Smooth muscle cell of the brain vasculature (primary cell): ENCODE measurements around the gene SEPTIN5.
"Not testable (repeated sequence)": the region's sequence is repeated elsewhere in the genome, so short reads cannot be mapped to it uniquely, and the experiment has no call there.

Source experiments
- DNase-seq: peaks from one replicate; pipeline ENCODE4 v3.0.0-alpha.2; 2012; ENCODE audit warnings: low read depth, low spot score

SEPTIN5 gene

GRCh38 chr22:19714312-19715187 lies at the start of gene SEPTIN5:
TSS of gene SEPTIN5 (plus strand) at chr22:19714503. CDS start at chr22:19714589, 86 bp downstream.
- DNase-seq, result no peak

GRCh38 chr22:19664951-19665783 lies 49.1 kb upstream of the SEPTIN5 start:
- DNase-seq, result no peak

GRCh38 chr22:19665784-19666672 lies 48.3 kb upstream of the SEPTIN5 start:
- no peak for DNase-seq

GRCh38 chr22:19666673-19667593 lies 47.4 kb upstream of the SEPTIN5 start:
- peak; percentile 18 for DNase-seq

- no peak for DNase-seq
These were observed 46.2 kb upstream of the SEPTIN5 start for GRCh38 chr22:19667872-19668740.

- DNase-seq, result no peak
These were observed 45.6 kb upstream of the SEPTIN5 start for GRCh38 chr22:19668748-19669147.

GRCh38 chr22:19669570-19669969 lies 44.7 kb upstream of the SEPTIN5 start:
- DNase-seq, result no peak

- DNase-seq, result no peak
These were observed 43.0 kb upstream of the SEPTIN5 start for GRCh38 chr22:19671316-19671715.

- no peak for DNase-seq
These were observed 42.1 kb upstream of the SEPTIN5 start for GRCh38 chr22:19672054-19672776.

GRCh38 chr22:19673660-19674059 lies 40.6 kb upstream of the SEPTIN5 start:
- no peak for DNase-seq

- DNase-seq, result no peak
These were observed 40.0 kb upstream of the SEPTIN5 start for GRCh38 chr22:19674129-19674928.

- no peak for DNase-seq
These were observed 39.4 kb upstream of the SEPTIN5 start for GRCh38 chr22:19674929-19675253.

- no peak for DNase-seq
These were observed 38.9 kb upstream of the SEPTIN5 start for GRCh38 chr22:19675428-19675827.

GRCh38 chr22:19676437-19676836 lies 37.9 kb upstream of the SEPTIN5 start:
- DNase-seq, result not testable (repeated sequence)

GRCh38 chr22:19678949-19679521 lies 35.3 kb upstream of the SEPTIN5 start:
- DNase-seq, result no peak

- no peak for DNase-seq
These were observed 34.7 kb upstream of the SEPTIN5 start for GRCh38 chr22:19679522-19680101.

GRCh38 chr22:19680287-19680881 lies 33.9 kb upstream of the SEPTIN5 start:
- DNase-seq, result no peak
